Neural progenitor cell (in vitro differentiated cells): ENCODE measurements around the gene PPFIA3. TPM values are rescaled to one million over a fixed set of nuclear protein-coding genes. Genes with fewer than 3 reads are reported as not detected.
A peak's percentile ranks its signal among the peaks of the same experiment; 100 is the strongest.
"Not testable (repeated sequence)": the region's sequence is repeated elsewhere in the genome, so short reads cannot be mapped to it uniquely, and the experiment has no call there.

Experiments
- DNase-seq: peaks from one replicate; pipeline ENCODE4 v3.0.0-alpha.2; 2016; ENCODE audit warnings: low spot score
- H2AFZ ChIP-seq: fragments of 200-600 bp; sonication (generic); replicated peaks from 2 replicates; pipeline ENCODE4 v1.6.1; 2016; ENCODE audit warnings: antibody characterized with exemption
- H3F3A ChIP-seq: fragments of 200-600 bp; sonication (generic); 2 replicates; pipeline ENCODE4 v1.6.1; 2016; ENCODE audit warnings: antibody characterized with exemption, low read depth
- H3K27ac ChIP-seq: fragments of 200-600 bp; sonication (generic); 2 replicates; pipeline ENCODE4 v1.5.1; 2016; ENCODE audit warnings: mild to moderate bottlenecking
- H3K27me3 ChIP-seq: fragments of 200-600 bp; sonication (generic); 2 replicates; pipeline ENCODE4 v1.6.1; 2016; ENCODE audit warnings: mild to moderate bottlenecking, moderate library complexity
- H3K36me3 ChIP-seq: fragments of 200-600 bp; sonication (generic); 2 replicates; pipeline ENCODE4 v1.5.1; 2016
- H3K4me1 ChIP-seq: fragments of 200-600 bp; sonication (generic); 2 replicates; pipeline ENCODE4 v1.6.1; 2016; ENCODE audit warnings: mixed run types
- H3K4me2 ChIP-seq: fragments of 200-600 bp; sonication (generic); 2 replicates; pipeline ENCODE4 v1.6.1; 2016
- H3K4me3 ChIP-seq: fragments of 200-600 bp; sonication (generic); 2 replicates; pipeline ENCODE4 v1.5.1; 2016
- H3K79me2 ChIP-seq: fragments of 200-600 bp; sonication (generic); 2 replicates; pipeline ENCODE4 v1.6.1; 2016; ENCODE audit warnings: low read depth
- H3K9ac ChIP-seq: fragments of 200-600 bp; sonication (generic); 2 replicates; pipeline ENCODE4 v1.6.1; 2016
- H3K9me3 ChIP-seq: fragments of 200-600 bp; sonication (generic); 2 replicates; pipeline ENCODE4 v1.5.1; 2016; ENCODE audit warnings: low read depth
- H4K20me1 ChIP-seq: fragments of 200-600 bp; sonication (generic); 2 replicates; pipeline ENCODE4 v1.6.1; 2016; ENCODE audit warnings: low read depth
- H3K27ac Mint-ChIP-seq: 3 replicates; pipeline ENCODE4 v1.8.0; 2021; ENCODE audit warnings: mixed read lengths
- H3K27me3 Mint-ChIP-seq: 2 replicates; pipeline ENCODE4 v1.8.0; 2022; ENCODE audit warnings: low read depth, mild to moderate bottlenecking, inconsistent platforms, moderate library complexity, mixed read lengths; ENCODE audit not compliant: insufficient read depth
- H3K36me3 Mint-ChIP-seq: 3 replicates; pipeline ENCODE4 v1.8.0; 2021; ENCODE audit warnings: mixed read lengths
- H3K4me1 Mint-ChIP-seq: 3 replicates; pipeline ENCODE4 v1.8.0; 2021; ENCODE audit warnings: mixed read lengths
- H3K4me3 Mint-ChIP-seq: 3 replicates; pipeline ENCODE4 v1.8.0; 2021; ENCODE audit warnings: mild to moderate bottlenecking, moderate library complexity, mixed read lengths
- H3K9me3 Mint-ChIP-seq: 3 replicates; pipeline ENCODE4 v1.8.0; 2020; ENCODE audit warnings: mixed read lengths
- EZH2 ChIP-seq: fragments of 200-600 bp; sonication (generic); IDR thresholded peaks from 2 replicates; pipeline ENCODE4 v1.6.1; 2017; ENCODE audit warnings: antibody characterized with exemption, mild to moderate bottlenecking, moderate library complexity
- EZH2phosphoT487 ChIP-seq: fragments of 200-600 bp; sonication (generic); IDR thresholded peaks from 2 replicates; pipeline ENCODE4 v1.6.1; 2017; ENCODE audit warnings: antibody characterized with exemption
- total RNA-seq: library from RNA; depleted of rRNA; stranded (reverse); fragments of >200 nt; gene quantifications from 2 replicates; pipeline ENCODE4 v1.2.3, GENCODE V29; 2015; ENCODE audit warnings: low replicate concordance
- TF ChIP-seq, protein P1 (sequence below): fragments of 200-600 bp; sonication (generic); IDR thresholded peaks from 2 replicates; pipeline ENCODE4 v1.5.1; 2017; ENCODE audit warnings: antibody characterized with exemption, mild to moderate bottlenecking

Gene PPFIA3
- total RNA-seq, 1 donor from 2014 or later = 1.8 TPM

DNA sequence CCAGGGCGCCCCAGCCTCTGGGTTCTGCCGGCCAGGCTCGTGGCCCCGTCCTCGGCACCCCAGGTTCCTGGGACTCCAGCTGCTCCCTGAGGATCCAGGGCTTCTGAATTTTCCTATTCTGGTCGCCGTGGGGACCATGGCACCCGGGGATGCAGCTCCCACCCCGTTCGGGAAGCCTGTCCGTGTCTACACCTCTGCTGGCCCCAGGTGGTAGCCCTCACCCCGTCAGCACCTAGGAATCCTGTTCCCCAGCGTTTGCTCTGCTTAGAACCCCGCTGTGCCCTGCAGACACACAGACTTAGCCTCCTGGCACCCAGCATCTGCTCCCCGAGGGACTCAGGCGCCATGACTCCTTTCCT, 960 bp downstream of the PPFIA3 start:
- Mint-ChIP-seq H3K4me3 (peak overlapping the region; percentile 84), H3K27ac (no peak overlapping the region), H3K9me3 (no peaks in the 10 kb centered on the region), H3K27me3 (peaks cover 20% of the 10 kb centered on the region), H3K4me1 (peaks cover 27% of the 10 kb centered on the region), H3K36me3 (peaks cover 4% of the 10 kb centered on the region)
- Histone ChIP-seq H3F3A (peaks cover 11% of the 10 kb centered on the region), H3K9ac (no peak overlapping the region), H3K4me3 (no peak overlapping the region), H3K27ac (no peak overlapping the region), H3K36me3 (no peaks in the 10 kb centered on the region), H4K20me1 (peaks cover 34% of the 10 kb centered on the region), H2AFZ (no peak overlapping the region), H3K79me2 (no peaks in the 10 kb centered on the region), H3K4me1 (no peaks in the 10 kb centered on the region), H3K27me3 (peaks cover 52% of the 10 kb centered on the region), H3K4me2 (peak overlapping the region; percentile 86), H3K9me3 (no peaks in the 10 kb centered on the region)
- no peak for DNase-seq
- peak; percentile 44 for TF ChIP-seq EZH2phosphoT487
- TF ChIP-seq EZH2 = no peak

DNA sequence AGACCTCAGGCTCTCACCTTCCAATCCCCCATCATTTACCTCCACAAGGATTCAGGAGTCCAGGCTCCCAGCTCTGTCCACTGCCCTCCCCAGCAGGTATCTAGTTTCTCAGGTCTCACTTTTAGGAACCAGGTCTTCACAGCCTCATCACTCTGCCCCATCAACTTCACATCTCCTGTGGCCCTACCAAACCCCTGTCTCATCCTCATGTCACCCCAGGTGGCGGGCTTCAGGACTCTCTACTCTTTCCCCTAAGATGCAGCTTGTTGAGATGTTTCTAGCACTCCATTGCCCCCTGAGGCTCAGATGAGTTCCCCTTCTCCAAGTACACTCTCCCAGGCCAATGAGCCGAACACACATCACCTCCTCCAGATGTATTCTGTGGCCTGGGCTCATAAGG, 1.5 kb downstream of the PPFIA3 start:
- peaks cover 4% of the 10 kb centered on the region for H3K36me3 Mint-ChIP-seq
- Histone ChIP-seq H3K36me3 (no peaks in the 10 kb centered on the region), H3K9me3 (no peaks in the 10 kb centered on the region), H3K27ac (no peak overlapping the region), H3K79me2 (no peaks in the 10 kb centered on the region), H3K4me2 (no peak overlapping the region), H3K27me3 (peaks cover 48% of the 10 kb centered on the region), H3K4me1 (no peaks in the 10 kb centered on the region), H3K9ac (no peak overlapping the region), H2AFZ (no peak overlapping the region), H4K20me1 (peaks cover 28% of the 10 kb centered on the region), H3K4me3 (no peak overlapping the region), H3F3A (peaks cover 7% of the 10 kb centered on the region)
- peaks cover 27% of the 10 kb centered on the region for H3K4me1 Mint-ChIP-seq
- H3K9me3 Mint-ChIP-seq = no peaks in the 10 kb centered on the region
- DNase-seq = no peak
- TF ChIP-seq, protein P1, sequence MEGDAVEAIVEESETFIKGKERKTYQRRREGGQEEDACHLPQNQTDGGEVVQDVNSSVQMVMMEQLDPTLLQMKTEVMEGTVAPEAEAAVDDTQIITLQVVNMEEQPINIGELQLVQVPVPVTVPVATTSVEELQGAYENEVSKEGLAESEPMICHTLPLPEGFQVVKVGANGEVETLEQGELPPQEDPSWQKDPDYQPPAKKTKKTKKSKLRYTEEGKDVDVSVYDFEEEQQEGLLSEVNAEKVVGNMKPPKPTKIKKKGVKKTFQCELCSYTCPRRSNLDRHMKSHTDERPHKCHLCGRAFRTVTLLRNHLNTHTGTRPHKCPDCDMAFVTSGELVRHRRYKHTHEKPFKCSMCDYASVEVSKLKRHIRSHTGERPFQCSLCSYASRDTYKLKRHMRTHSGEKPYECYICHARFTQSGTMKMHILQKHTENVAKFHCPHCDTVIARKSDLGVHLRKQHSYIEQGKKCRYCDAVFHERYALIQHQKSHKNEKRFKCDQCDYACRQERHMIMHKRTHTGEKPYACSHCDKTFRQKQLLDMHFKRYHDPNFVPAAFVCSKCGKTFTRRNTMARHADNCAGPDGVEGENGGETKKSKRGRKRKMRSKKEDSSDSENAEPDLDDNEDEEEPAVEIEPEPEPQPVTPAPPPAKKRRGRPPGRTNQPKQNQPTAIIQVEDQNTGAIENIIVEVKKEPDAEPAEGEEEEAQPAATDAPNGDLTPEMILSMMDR = no peak
- TF ChIP-seq EZH2phosphoT487 (no peak), EZH2 (no peak)
- peaks cover 20% of the 10 kb centered on the region for H3K27me3 Mint-ChIP-seq
- peak overlapping the region; percentile 57 for H3K27ac Mint-ChIP-seq
- H3K4me3 Mint-ChIP-seq = peak overlapping the region; percentile 84

DNA sequence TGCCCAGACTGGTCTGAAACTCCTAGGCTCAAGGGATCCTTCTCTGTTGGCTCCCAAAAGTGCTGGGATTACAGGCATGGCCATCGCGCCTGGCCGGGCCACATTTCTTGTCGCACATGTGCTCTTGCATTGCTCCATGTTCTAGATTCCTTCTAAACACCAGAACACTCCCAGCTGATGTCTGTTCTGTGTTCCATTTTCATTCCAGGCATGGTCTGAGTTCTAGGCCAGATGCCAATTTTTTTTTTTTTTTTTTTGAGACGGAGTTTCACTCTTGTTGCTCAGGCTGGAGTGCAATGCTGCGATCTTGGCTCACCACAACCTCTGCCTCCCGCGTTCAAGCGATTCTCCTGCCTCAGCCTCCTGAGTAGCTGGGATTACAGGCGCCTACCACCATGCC, 2.5 kb downstream of the PPFIA3 start:
- peaks cover 23% of the 10 kb centered on the region for H3K4me1 Mint-ChIP-seq
- not testable (repeated sequence) for H3K9ac ChIP-seq, H3K4me1 ChIP-seq, H3K4me2 ChIP-seq, H2AFZ ChIP-seq, DNase-seq, H3K36me3 Mint-ChIP-seq, H3K9me3 Mint-ChIP-seq, H3K36me3 ChIP-seq, H3K4me3 ChIP-seq, H3K79me2 ChIP-seq, H3K4me3 Mint-ChIP-seq, H3K9me3 ChIP-seq, H3K27ac Mint-ChIP-seq, H3F3A ChIP-seq, H3K27ac ChIP-seq
- H3K27me3 ChIP-seq = peaks cover 48% of the 10 kb centered on the region
- peaks cover 25% of the 10 kb centered on the region for H4K20me1 ChIP-seq
- peaks cover 20% of the 10 kb centered on the region for H3K27me3 Mint-ChIP-seq

DNA sequence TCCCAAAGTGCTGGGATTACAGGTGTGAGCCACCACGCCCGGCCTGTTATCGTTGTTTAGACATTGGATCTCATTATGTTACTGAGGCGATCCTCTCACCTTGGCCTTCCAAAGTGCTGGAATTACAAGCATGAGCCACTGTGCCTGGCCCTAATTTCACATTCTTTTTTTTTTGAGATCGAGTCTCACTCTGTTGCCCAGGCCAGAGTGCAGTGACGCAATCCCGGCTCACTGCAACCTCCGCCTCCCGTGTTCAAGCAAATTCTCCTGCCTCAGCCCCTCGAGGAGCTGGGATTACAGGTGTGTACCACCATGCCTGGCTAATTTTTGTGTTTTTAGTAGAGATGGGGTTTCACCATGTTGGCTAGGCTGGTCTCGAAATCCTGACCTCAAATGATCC, 3.9 kb downstream of the PPFIA3 start:
- Histone ChIP-seq H4K20me1 (peaks cover 17% of the 10 kb centered on the region), H3K27me3 (peaks cover 48% of the 10 kb centered on the region)
- not testable (repeated sequence) for H3K4me3 ChIP-seq, H3K9ac ChIP-seq, H3K9me3 Mint-ChIP-seq, H3F3A ChIP-seq, H3K36me3 Mint-ChIP-seq, H3K27ac ChIP-seq, H3K27ac Mint-ChIP-seq, H3K79me2 ChIP-seq, H3K36me3 ChIP-seq, H3K4me1 ChIP-seq, H3K4me3 Mint-ChIP-seq, H3K4me2 ChIP-seq, H3K9me3 ChIP-seq, DNase-seq, H2AFZ ChIP-seq
- Mint-ChIP-seq H3K4me1 (peaks cover 16% of the 10 kb centered on the region), H3K27me3 (peaks cover 20% of the 10 kb centered on the region)

DNA sequence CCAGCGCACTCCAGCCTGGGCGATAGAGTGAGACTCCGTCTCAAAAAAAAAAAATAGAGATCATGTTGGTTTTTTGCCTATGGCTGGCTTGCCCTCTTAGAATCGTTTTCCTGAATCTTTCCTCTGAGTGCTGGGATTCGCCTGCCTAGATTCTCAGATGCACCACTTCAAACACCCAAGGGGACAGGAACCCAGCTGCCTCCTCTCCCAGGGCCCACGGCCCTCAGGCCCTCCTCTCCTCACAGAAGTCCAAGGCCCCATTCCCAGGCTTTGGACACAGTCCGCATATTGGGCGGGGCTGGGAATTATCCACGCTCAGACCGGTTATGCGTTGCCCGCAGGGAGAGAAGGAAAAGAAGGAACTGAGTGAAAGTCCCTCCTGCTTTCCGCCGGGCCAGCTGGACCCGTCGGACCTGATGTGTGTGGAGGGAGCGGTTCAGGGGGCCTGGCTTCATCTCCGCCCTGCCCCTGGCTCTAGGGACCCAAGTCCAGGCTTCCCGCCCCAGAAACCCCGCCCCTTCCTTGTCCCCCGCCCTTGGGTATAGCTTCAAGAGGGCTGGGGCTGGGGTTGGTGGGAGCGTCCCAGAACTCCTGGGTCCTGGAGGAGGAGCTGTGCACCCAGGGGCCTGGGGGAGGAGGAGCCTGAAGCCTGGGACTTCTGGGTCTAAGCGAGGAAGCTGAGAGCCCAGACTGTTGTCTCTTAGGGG, 5.8 kb downstream of the PPFIA3 start:
- Histone ChIP-seq H3K9me3 (no peaks in the 10 kb centered on the region), H3K79me2 (no peaks in the 10 kb centered on the region), H3F3A (peaks cover 12% of the 10 kb centered on the region), H3K27me3 (peaks cover 38% of the 10 kb centered on the region), H3K4me1 (no peaks in the 10 kb centered on the region), H2AFZ (peak overlapping the region; percentile 89), H4K20me1 (peaks cover 7% of the 10 kb centered on the region), H3K4me2 (peak overlapping the region; percentile 49), H3K9ac (no peak overlapping the region), H3K27ac (no peak overlapping the region), H3K4me3 (no peak overlapping the region), H3K36me3 (no peaks in the 10 kb centered on the region)
- Mint-ChIP-seq H3K9me3 (peaks cover 2% of the 10 kb centered on the region), H3K4me1 (peaks cover 24% of the 10 kb centered on the region), H3K27me3 (peaks cover 21% of the 10 kb centered on the region), H3K4me3 (no peak overlapping the region), H3K27ac (peak overlapping the region; percentile 37), H3K36me3 (peaks cover 1% of the 10 kb centered on the region)
- TF ChIP-seq EZH2phosphoT487 (no peak), EZH2 (no peak)
- TF ChIP-seq, protein P1 = no peak
- DNase-seq = peak; percentile 45
